Measurements from ENCODE around the gene ZNF668. TPM values are rescaled to one million over a fixed set of nuclear protein-coding genes. Genes with fewer than 3 reads are reported as not detected.
"Not testable (repeated sequence)": the region's sequence is repeated elsewhere in the genome, so short reads cannot be mapped to it uniquely, and the experiment has no call there.

Gene ZNF668
- total RNA-seq, 2 donors from 2014 or later = 14.5 to 32.7 TPM

DNA sequence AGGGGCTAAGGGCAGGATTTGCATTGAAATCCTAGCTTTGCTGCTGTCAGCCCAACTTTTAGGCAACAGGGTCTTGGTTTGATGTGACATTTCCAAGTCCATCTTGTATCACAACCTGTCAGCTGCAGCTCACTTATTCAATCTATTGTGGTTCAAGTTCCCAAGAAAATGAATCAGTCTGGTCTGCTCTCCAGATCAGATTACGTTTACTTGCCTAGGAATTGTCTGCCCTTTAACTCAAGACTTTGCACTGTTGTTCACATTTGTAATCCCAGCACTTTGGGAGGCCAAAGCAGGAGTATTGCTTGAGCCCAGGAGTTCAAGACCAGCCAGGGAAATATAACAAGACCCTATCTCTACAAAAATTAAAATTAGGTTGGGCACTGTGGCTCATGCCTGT is 30.7 kb downstream of the ZNF668 start:
- no peak for DNase-seq (ENCODE audit: low spot score in 2 of 2)
- ATAC-seq = no peak
- H3K9me3 Mint-ChIP-seq = no peaks in the 10 kb centered on the region
- no peak overlapping the region for H3K27ac Mint-ChIP-seq
- no peaks in the 10 kb centered on the region for H3K36me3 Mint-ChIP-seq

DNA sequence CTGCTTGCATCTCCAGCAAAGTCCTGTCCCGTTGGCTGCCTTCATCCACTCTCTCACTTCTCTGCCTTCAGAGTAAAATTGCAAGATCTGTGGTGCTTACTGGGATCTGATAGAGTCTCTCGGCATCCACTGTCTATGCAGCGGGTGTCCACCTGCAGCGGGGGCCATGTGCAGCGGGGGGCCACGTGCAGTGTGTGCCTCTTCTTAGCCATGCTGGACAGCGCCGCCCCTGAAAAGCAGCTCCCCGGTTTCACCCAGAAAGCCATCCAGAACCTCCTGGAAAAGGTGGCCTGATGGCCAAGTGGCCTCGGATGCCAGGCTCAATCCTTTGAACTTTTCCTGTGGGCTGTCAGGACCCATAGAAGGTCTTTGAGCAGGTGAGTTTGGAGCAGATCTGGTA is 31.2 kb downstream of the ZNF668 start:
- no peaks in the 10 kb centered on the region for H3K9me3 Mint-ChIP-seq
- ATAC-seq = no peak
- no peaks in the 10 kb centered on the region for H3K36me3 Mint-ChIP-seq

DNA sequence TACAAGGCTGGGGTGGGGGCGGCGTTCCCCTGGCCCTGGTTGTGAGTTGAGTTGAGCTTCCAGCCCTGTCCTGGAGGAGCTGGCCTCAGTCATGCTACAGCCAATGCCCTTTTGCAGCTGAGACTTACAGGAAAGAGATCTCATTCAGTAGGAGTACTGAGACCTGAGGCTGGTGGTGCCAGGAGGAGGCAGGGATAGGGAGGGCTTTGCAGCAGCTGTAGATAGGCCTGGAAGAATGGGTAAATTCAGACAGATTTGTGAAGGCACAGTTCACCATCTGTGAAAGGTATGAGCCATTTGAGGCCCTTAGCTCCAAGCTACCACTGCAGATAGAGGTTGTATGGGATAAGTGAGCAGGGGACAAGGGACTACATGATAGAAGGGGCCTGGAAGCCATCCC is 35.0 kb downstream of the ZNF668 start:
- DNase-seq (ENCODE audit: low spot score in 2 of 2) (no peak), ATAC-seq (no peak)
- H3K27ac Mint-ChIP-seq = peak overlapping the region; percentile 12 to 79
- H3K9me3 Mint-ChIP-seq = no peaks in the 10 kb centered on the region
- H3K36me3 Mint-ChIP-seq = no peaks in the 10 kb centered on the region

More for the DNA sequence above, 31.2 kb downstream of the ZNF668 start:
- DNase-seq (ENCODE audit: low spot score in 2 of 2) = no peak
- H3K27ac Mint-ChIP-seq = no peak overlapping the region

DNA sequence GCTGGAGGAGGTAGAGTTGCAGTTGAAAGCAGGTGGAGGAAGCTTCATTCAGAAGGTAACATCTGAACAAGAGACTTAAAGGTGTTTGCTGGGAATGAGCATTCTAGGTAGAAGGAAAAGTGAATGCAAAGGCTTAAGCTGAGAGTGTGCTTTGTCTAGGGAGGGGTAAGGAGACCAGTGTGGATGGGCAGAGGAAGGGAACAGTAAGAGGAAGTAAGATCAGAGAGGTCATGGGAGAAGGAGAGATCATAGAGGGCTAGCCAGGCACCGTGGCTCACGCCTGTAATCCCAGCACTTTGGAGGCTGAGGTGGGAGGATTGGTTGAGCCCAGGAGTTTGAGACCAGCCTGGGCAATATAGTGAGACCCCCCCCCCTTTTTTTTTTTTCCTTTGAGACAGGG is 37.3 kb downstream of the ZNF668 start:
- Mint-ChIP-seq H3K36me3 (peaks cover 4 to 6% of the 10 kb centered on the region in 2 donors), H3K9me3 (no peaks in the 10 kb centered on the region)

DNA sequence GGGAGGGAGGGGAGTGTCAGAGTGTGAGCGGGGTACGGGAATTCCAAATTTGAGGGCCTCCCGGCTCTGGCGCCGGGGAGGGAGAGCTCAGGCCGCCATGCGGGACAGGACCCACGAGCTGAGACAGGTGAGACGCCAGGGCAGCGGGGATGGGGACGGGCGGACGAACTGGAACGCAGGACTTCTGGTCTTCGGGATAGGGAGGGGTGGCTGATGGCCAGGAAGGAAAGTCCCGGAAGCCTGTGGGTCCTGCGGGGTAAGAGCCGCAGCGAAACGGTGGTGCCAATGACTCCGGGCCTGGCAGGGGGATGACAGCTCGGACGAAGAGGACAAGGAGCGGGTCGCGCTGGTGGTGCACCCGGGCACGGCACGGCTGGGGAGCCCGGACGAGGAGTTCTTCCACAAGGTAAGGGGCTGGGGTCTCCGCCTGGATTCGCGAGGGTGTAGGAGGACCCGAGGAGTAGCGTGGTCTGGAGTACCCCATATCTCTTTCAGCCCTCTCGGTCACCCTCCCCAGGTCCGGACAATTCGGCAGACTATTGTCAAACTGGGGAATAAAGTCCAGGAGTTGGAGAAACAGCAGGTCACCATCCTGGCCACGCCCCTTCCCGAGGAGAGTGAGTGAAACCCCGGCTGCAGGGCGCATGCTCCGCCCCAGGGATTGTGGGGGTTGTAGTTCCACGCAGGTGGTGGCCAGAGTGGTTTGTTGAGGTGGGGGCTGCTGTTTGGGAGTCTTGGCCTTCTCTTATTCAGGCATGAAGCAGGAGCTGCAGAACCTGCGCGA is 40.1 kb downstream of the ZNF668 start:
- H3K36me3 Mint-ChIP-seq = peaks cover 4 to 6% of the 10 kb centered on the region in 2 donors
- H3K9me3 Mint-ChIP-seq = no peaks in the 10 kb centered on the region
- H3K27ac Mint-ChIP-seq = peak overlapping the region; percentile 85 to 98
- DNase-seq (ENCODE audit: low spot score in 2 of 2) = peak; percentile 84 to 86
- peak; percentile 41 to 59 for ATAC-seq

More for the DNA sequence above, 37.3 kb downstream of the ZNF668 start:
- peak overlapping the region in 1 of 2 donors; percentile 59 for H3K27ac Mint-ChIP-seq
- ATAC-seq (no peak), DNase-seq (ENCODE audit: low spot score in 2 of 2) (no peak)

DNA sequence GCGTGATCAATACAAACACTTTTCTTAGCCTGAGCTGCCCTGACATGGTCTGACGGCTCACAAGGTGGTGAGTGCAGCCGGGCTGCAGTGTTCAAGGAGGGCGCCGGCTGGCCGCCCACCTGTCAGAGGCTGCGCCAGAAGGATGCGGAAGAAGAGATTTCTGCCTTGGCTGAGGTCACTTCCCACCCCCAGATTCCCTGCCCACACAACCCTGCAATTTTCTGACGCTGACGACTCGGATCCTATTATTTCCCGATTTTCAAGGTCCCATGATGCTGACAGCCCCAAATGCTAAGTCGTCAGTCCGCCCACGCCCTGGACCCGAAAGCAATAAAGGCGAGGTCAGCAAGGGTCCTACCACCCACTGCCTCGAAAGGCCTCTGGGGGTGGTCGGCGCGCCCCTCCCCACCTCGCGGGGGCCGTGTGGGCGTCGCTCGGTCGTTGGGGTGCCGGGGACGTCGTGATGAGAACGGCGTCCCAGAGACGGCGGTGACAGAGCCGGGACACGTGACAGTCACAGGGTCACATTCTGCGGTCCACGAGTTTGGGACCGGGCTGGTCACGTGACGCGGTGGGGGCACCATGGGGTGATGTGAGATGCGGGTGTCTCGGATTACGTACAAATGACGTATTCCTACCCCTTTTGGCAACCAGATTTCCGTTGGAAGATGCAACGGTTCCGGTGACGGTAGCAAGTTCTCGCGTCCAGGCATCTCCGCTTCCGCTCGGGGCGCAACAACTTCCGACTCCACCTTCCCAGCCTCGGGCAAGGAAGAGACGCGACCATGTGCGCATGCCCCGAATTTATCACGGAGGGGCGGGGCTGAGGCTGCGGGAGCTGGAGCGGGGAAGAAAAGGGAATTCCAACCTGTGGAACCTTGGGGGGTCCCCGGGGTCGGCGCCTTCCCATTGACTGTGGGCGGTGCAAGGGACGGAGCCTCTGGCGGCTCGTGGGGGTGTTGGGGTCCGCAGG is 41.0 kb downstream of the ZNF668 start, which contains the start of gene STX4:
Gene STX4 (plus strand): TSS at position 823 of the 973 bp plus-strand sequence. CDS start 248 bp downstream, outside the sequence.
- Mint-ChIP-seq H3K36me3 (peaks cover 4 to 6% of the 10 kb centered on the region in 2 donors), H3K27ac (peak within 1 kb of the TSS; percentile 85 to 98), H3K9me3 (no peaks in the 10 kb centered on the region)
- DNase-seq (ENCODE audit: low spot score in 2 of 2) (peak; percentile 95 to 99), ATAC-seq (peak; percentile 86 to 90)

DNA sequence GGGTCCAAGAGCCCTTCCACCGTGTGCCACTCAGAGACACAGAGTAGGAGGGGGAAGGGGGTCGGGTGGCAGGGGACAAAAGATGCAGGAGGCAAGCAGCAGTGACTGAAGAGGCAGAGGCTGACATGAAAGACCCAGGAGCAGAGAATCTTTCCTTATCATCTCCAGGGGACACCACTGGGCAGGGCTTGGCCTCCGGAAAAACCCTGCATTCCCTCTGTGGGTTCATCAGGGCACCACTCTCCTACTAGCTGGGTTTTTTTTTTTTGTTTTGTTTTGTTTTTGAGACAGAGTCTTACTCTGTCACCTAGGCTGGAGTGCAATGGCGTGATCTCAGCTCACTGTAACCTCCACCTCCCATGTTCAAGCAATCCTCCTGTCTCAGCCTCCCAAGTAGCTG is 42.8 kb downstream of the ZNF668 start:
- Mint-ChIP-seq H3K27ac (peak overlapping the region in 1 of 2 donors; percentile 98), H3K36me3 (peaks cover 4 to 6% of the 10 kb centered on the region in 2 donors), H3K9me3 (no peaks in the 10 kb centered on the region)
- no peak for ATAC-seq
- no peak for DNase-seq (ENCODE audit: low spot score in 2 of 2)

DNA sequence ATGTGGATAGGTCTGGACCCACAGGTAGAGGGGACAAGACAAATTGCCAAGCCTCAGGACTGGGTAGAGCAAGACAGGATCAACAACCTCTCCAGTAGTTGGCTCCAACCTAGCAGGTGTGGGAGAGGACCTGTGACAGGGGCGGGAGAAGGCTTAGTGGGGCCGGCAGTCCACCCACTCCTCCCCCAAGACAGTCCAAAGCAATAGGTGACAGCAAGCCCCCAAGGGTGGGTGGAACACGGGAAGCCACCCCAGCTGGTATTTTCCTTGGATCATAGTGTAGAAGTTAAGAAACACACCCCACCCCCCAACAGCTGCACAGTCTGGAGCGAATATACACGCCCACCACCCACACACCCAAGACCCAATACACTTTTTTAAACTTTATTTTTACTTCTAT is 44.8 kb downstream of the ZNF668 start:
- no peaks in the 10 kb centered on the region for H3K9me3 Mint-ChIP-seq
- ATAC-seq (no peak), DNase-seq (ENCODE audit: low spot score in 2 of 2) (no peak)
- H3K36me3 Mint-ChIP-seq = peaks cover 4 to 6% of the 10 kb centered on the region in 2 donors
- H3K27ac Mint-ChIP-seq = no peak overlapping the region

DNA sequence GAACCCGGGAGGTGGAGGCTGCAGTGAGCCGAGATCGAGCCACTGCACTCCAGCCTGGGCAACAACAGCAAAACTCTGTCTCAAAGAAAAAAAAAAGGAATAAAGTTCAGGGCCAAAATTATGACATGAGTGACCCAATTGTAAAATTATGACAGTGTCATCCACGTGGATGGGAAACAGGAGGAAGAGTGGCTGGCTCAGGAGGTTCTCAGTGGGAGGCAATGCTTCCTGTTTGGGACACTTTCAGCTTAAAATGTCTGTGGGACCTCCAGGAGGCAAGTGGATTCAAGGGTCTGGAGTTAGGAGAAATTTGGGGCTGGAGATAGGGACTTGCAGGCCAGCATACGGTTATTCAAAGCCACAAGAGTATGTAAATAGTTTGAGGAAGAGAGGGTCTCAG is 48.7 kb downstream of the ZNF668 start:
- no peak for ATAC-seq
- no peaks in the 10 kb centered on the region for H3K9me3 Mint-ChIP-seq

DNA sequence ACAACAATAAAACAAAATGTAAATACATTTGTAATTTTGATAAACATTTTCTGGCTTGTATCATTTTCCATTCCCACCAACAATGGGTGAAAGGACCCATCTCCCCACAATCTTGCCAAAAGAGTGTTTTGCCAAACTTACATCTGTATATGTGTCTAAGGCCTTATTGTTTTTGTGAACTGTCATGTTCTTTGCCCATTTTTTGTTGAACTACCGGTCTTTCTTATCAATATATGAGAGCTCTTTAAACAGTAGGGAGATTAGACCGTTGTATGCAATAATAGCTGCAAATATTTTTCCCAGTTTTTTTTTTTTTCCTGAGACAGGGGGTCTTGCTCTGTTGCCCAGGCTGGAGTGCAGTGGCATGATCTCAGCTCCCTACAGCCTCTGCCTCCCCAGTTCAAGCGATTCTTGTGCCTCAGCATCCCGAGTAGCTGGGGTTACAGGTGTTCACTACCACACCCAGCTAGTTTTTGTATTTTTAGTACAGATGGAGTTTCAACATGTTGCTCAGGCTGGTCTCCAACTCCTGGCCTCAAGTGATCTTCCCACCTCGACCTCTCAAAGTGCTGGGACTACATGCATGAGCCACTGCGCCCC is 50.3 kb downstream of the ZNF668 start:
- Mint-ChIP-seq H3K27ac (no peak overlapping the region), H3K9me3 (no peaks in the 10 kb centered on the region)

More for the DNA sequence above, 48.7 kb downstream of the ZNF668 start:
- no peaks in the 10 kb centered on the region for H3K36me3 Mint-ChIP-seq
- H3K27ac Mint-ChIP-seq = no peak overlapping the region
- DNase-seq (ENCODE audit: low spot score in 2 of 2) = no peak

DNA sequence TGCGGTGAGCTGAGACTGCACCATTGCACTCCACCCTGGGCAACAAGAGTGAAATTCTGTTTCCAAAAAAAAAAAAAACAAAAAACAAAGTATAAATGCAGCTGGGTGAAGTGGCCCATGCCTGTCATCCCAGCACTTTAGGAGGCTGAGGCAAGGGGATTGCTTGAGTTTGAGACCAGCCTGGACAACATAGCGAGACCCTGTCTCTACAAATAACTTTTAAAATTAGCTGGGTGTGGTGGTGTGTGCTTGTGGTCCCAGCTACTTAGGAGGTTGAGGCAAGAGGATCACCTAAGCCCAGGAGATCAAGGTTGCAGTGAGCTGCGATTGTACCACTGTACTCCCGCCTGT is 50.8 kb downstream of the ZNF668 start:
- no peaks in the 10 kb centered on the region for H3K36me3 Mint-ChIP-seq
- no peak overlapping the region for H3K27ac Mint-ChIP-seq
- ATAC-seq = no peak
- DNase-seq (ENCODE audit: low spot score in 2 of 2) = no peak
- H3K9me3 Mint-ChIP-seq = no peaks in the 10 kb centered on the region

More for the DNA sequence above, 50.3 kb downstream of the ZNF668 start:
- no peak for ATAC-seq
- no peaks in the 10 kb centered on the region for H3K36me3 Mint-ChIP-seq
- DNase-seq (ENCODE audit: low spot score in 2 of 2) = no peak

DNA sequence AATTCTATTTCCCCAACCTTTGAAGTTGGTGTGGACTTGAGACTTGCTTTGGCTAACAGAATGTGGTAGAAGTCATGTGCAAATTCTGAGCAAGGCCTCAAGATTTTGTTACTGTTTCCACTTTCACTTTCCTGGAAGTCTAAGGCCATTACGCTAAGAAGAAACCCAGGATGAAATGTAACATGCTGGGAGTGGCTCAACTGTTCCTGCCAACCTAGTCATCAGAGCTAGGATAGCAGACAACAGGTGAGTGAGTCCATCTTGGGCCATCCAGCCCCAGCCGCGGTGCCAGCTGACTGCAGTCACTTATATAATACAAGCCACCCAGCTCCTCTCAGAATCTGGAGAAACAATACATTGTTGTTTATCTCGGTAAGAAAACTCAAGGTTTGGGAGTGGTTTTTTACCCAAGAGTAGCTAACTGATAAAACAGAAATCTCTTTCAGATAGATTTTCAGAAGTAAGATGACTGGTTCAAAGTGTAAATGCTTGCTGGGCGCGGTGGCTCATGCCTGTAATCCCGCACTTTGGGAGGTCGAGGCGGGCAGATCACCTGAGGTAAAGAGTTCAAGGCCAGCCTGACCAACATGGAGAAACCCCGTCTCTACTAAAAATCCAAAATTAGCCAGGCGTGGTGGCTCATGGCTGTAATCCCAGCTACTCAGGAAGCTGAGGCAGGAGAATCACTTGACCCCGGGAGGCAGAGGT is 51.3 kb downstream of the ZNF668 start:
- DNase-seq (ENCODE audit: low spot score in 2 of 2) (no peak), ATAC-seq (no peak)
- Mint-ChIP-seq H3K36me3 (no peaks in the 10 kb centered on the region), H3K9me3 (no peaks in the 10 kb centered on the region), H3K27ac (peak overlapping the region in 1 of 2 donors; percentile 49)

DNA sequence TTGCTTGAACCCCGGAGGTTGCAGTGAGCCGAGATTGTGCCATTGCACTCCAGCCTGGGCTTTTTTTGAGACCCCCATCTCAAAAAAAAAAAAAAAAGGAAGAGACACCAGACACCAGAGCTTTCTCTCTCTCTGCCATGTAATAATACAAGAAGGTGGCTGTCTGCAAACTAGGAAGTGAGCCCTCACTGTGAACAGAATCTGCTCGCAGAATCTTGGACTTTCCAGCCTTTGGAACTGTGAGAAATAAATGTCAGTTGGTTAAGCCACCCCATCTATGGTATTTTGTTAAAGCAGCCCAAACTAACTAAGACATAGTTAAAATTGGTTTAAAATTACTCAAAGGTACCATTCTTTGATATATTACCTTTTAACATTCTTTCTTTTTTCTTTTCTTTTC is 53.5 kb downstream of the ZNF668 start:
- ATAC-seq = no peak

DNA sequence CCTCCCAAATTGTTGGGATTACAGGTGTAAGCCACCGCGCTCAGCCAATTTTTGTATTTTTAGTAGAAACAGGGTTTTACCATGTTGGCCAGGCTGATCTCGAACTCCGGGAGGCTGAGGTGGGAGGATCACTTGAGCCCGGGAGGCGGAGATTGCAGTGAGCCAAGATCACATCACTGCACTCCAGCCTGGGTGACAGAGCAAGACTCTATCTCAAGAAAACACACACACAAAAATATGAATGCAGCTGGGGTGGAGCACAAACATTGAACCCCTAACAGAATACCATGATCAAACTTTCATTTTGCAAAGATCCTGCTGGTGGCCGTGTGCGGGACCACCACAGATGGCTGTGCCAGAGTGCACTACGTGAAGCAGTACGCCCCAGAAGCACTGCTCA is 56.3 kb downstream of the ZNF668 start:
- not testable (repeated sequence) for H3K36me3 Mint-ChIP-seq; ATAC-seq; H3K9me3 Mint-ChIP-seq; H3K27ac Mint-ChIP-seq; DNase-seq (ENCODE audit: low spot score in 2 of 2)

More for the DNA sequence above, 53.5 kb downstream of the ZNF668 start:
- Mint-ChIP-seq H3K27ac (peak overlapping the region in 1 of 2 donors; percentile 29), H3K36me3 (no peaks in the 10 kb centered on the region), H3K9me3 (no peaks in the 10 kb centered on the region)
- no peak for DNase-seq (ENCODE audit: low spot score in 2 of 2)

DNA sequence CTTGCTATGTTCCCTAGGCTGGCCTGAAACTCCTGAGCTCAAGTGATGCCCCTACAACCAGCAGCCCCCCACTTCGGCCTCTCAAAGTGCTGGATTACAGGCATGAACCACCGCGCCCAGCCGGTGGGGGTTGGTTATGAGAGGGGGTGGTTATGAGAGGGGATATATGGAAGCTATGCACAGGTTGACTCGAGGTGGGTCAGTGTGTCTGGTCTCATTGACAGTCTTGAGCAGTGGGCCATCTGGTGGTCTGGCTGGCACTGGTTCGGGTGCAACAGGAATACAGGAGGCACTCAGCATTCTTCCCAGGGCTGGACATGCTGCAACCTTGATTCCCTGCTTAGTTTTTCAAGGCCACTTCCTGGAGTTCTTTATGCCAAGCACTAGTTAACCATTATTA is 58.0 kb downstream of the ZNF668 start:
- H3K9me3 Mint-ChIP-seq = no peaks in the 10 kb centered on the region
- no peak for ATAC-seq
- H3K36me3 Mint-ChIP-seq = no peaks in the 10 kb centered on the region

DNA sequence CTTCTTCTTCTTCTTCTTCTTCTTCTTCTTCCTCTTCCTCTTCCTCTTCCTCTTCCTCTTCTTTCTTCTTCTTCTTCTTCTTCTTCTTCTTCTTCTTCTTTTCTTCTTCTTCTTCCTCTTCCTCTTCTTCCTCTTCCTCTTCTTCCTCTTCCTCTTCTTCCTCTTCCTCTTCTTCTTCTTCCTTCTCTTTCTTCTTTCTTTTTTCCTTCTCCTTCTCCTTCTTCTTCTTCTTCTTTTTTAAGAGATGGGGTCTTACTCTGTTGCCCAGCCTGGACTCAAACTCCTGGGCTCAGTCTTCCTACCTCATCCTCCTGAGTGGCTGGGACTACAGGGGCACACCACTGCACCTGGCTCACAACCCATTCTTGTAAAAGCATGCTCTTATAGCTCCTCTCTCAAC is 60.7 kb downstream of the ZNF668 start:
- not testable (repeated sequence) for ATAC-seq; H3K9me3 Mint-ChIP-seq; H3K36me3 Mint-ChIP-seq; DNase-seq (ENCODE audit: low spot score in 2 of 2); H3K27ac Mint-ChIP-seq

More for the DNA sequence above, 58.0 kb downstream of the ZNF668 start:
- DNase-seq (ENCODE audit: low spot score in 2 of 2) = no peak
- no peak overlapping the region for H3K27ac Mint-ChIP-seq

Data from activated naive CD4-positive, alpha-beta T cell treated with anti-CD3 and anti-CD28 coated beads, Interleukin-2, amount 50 U/mL, for 72 hours (primary cell).